PC-3 (cell line): ENCODE measurements around the gene C12orf50. TPM values are rescaled to one million over a fixed set of nuclear protein-coding genes. Genes with fewer than 3 reads are reported as not detected.

Source experiments
- ATAC-seq: fragments of 200-7000 bp; cut with Tn5 transposase; 2 replicates; pipeline ENCODE4 v1.9.1; 2020; ENCODE audit warnings: mild to moderate bottlenecking, moderate library complexity
- Bru-seq: library from RNA; stranded (reverse); fragments of 400-500 nt; gene quantifications from one replicate; lab custom pipeline; 2021; lab: Mats Ljungman, UMichigan
- BruChase-seq, 2 experiments: library from RNA; stranded (reverse); fragments of 400-500 nt; gene quantifications; one replicate each; lab custom pipeline; 2021; lab: Mats Ljungman, UMichigan
- BruUV-seq: library from RNA; stranded (reverse); fragments of 400-500 nt; replicated peaks from 2 replicates; lab custom pipeline; 2021; lab: Mats Ljungman, UMichigan
- CTCF ChIA-PET: fragments of 300-600 bp; sonication (Branson Sonifier 250); formaldehyde crosslinking; loops from one replicate; lab custom pipeline; 2022; ENCODE audit warnings: antibody characterized with exemption; lab: Charles Lee
- POLR2A ChIA-PET: fragments of 300-600 bp; sonication (Branson Sonifier 250); formaldehyde crosslinking; loops from one replicate; lab custom pipeline; 2022; ENCODE audit warnings: antibody characterized with exemption; ENCODE audit not compliant: unreplicated experiment; lab: Charles Lee
- DNase-seq: peaks from one replicate; pipeline ENCODE4 v3.0.0-alpha.2; 2015
- H2AFZ ChIP-seq: fragments of 300-600 bp; sonication (generic); 2 replicates; pipeline ENCODE4 v1.6.0; 2016; ENCODE audit warnings: antibody characterized with exemption, low read length
- H3F3A ChIP-seq: fragments of 300-600 bp; sonication (generic); one replicate; pipeline ENCODE4 v1.6.0; 2017; ENCODE audit warnings: antibody characterized with exemption, low read length, control low read depth, mild to moderate bottlenecking; ENCODE audit not compliant: unreplicated experiment
- H3K27ac ChIP-seq: fragments of 300-600 bp; sonication (generic); 2 replicates; pipeline ENCODE4 v1.5.1; 2016; ENCODE audit warnings: mild to moderate bottlenecking, low read length
- H3K27me3 ChIP-seq: fragments of 300-600 bp; sonication (generic); 2 replicates; pipeline ENCODE4 v1.6.1; 2016; ENCODE audit warnings: low read length, mixed read lengths
- H3K36me3 ChIP-seq: fragments of 300-600 bp; sonication (generic); 2 replicates; pipeline ENCODE4 v1.6.1; 2016; ENCODE audit warnings: low read depth, mixed run types, low read length, mixed read lengths
- H3K4me1 ChIP-seq: fragments of 300-600 bp; sonication (generic); 2 replicates; pipeline ENCODE4 v1.5.1; 2016; ENCODE audit warnings: low read length; ENCODE audit not compliant: insufficient read depth
- H3K4me2 ChIP-seq: fragments of 300-600 bp; sonication (generic); 2 replicates; pipeline ENCODE4 v1.6.0; 2016; ENCODE audit warnings: low read length
- H3K4me3 ChIP-seq: fragments of 300-600 bp; sonication (generic); 2 replicates; pipeline ENCODE4 v1.5.1; 2016; ENCODE audit warnings: mild to moderate bottlenecking, low read length, mixed read lengths
- H3K79me2 ChIP-seq: fragments of 300-600 bp; sonication (generic); 2 replicates; pipeline ENCODE4 v1.6.1; 2017; ENCODE audit warnings: low read length, mixed read lengths
- H3K9ac ChIP-seq: fragments of 300-600 bp; sonication (generic); 2 replicates; pipeline ENCODE4 v1.6.0; 2016; ENCODE audit warnings: mild to moderate bottlenecking, low read length
- H3K9me2 ChIP-seq: fragments of 300-600 bp; sonication (generic); replicated peaks from 2 replicates; pipeline ENCODE4 v1.6.1; 2016; ENCODE audit warnings: mixed run types, low read length, mixed read lengths
- H3K9me3 ChIP-seq: fragments of 300-600 bp; sonication (generic); 2 replicates; pipeline ENCODE4 v1.6.1; 2016; ENCODE audit warnings: low read length, mixed read lengths
- H4K20me1 ChIP-seq: fragments of 300-600 bp; sonication (generic); 2 replicates; pipeline ENCODE4 v1.6.1; 2016; ENCODE audit warnings: low read length, mixed read lengths
- CTCF ChIP-seq: fragments of 300-600 bp; sonication (generic); conservative IDR thresholded peaks from 2 replicates; pipeline ENCODE4 v1.5.1; 2017; ENCODE audit warnings: antibody characterized with exemption, low read depth, mild to moderate bottlenecking, low read length
- EZH2 ChIP-seq: fragments of 300-600 bp; sonication (generic); IDR thresholded peaks from one replicate; pipeline ENCODE4 v1.6.1; 2017; ENCODE audit warnings: antibody characterized with exemption, mild to moderate bottlenecking, low read length; ENCODE audit not compliant: unreplicated experiment
- EZH2phosphoT487 ChIP-seq: fragments of 300-600 bp; sonication (generic); IDR thresholded peaks from 2 replicates; pipeline ENCODE4 v1.6.1; 2018; ENCODE audit warnings: mild to moderate bottlenecking, antibody characterized with exemption, low read length, borderline replicate concordance
- intact Hi-C: fragments of 100-400 bp; cut with micrococcal nuclease; formaldehyde crosslinking; loops from 2 replicates; pipeline ENCODE4 v1.9.0; 2023
- long read RNA-seq: library from polyadenylated mRNA; unstranded; transcript quantifications from one replicate; pipeline ENCODE4 v2.0.0, GENCODE V29; 2021; ENCODE audit not compliant: unreplicated experiment
- total RNA-seq: library from RNA; depleted of rRNA; stranded (reverse); fragments of >200 nt; gene quantifications from 2 replicates; pipeline ENCODE4 v1.2.3, GENCODE V29; 2014; rRNA removed

Gene C12orf50
- total RNA-seq (not detected in 2 replicates), Bru-seq, nascent RNA (percentile 9 among the genes with signal in this experiment), BruChase-seq, experiment 1, labeled RNA remaining after a 6-hour chase (percentile 8 among the genes with signal in this experiment), BruChase-seq, experiment 2, labeled RNA remaining after a 2-hour chase (percentile 12 among the genes with signal in this experiment)
- long read RNA-seq: 0 reads

GRCh38 chr12:88029093-88029665, at the start of gene C12orf50:
Gene C12orf50, minus strand, starts transcription at chr12:88029401. Its CDS starts 2,439 bp downstream, at chr12:88026962.
- ATAC-seq: no peak
- H4K20me1 ChIP-seq: no peaks in the 10 kb centered on the region
- H2AFZ ChIP-seq: no peak within 1 kb of the TSS
- no peaks in the 10 kb centered on the region for H3K9me2 ChIP-seq
- H3K4me3 ChIP-seq: no peak within 1 kb of the TSS
- ChIA-PET POLR2A (no interaction called here), CTCF (no interaction called here)
- TF ChIP-seq CTCF (no peak), EZH2 (no peak), EZH2phosphoT487 (no peak)
- H3K36me3 ChIP-seq: no peaks in the 10 kb centered on the region
- no peaks in the 10 kb centered on the region for H3F3A ChIP-seq
- intact Hi-C loops: no loop called here
- H3K9ac ChIP-seq: no peak within 1 kb of the TSS
- H3K9me3 ChIP-seq: no peaks in the 10 kb centered on the region
- no peak within 1 kb of the TSS for H3K27ac ChIP-seq
- BruUV-seq: no TSS peak
- H3K27me3 ChIP-seq: no peaks in the 10 kb centered on the region
- H3K4me2 ChIP-seq: no peak within 1 kb of the TSS
- no peaks in the 10 kb centered on the region for H3K79me2 ChIP-seq
- no peak for DNase-seq
- H3K4me1 ChIP-seq: no peaks in the 10 kb centered on the region

GRCh38 chr12:88067301-88067700, 38.1 kb upstream of the C12orf50 start:
- TF ChIP-seq CTCF (no peak), EZH2 (no peak), EZH2phosphoT487 (no peak)
- no TSS peak for BruUV-seq
- intact Hi-C loops: no loop called here
- Histone ChIP-seq H3F3A (no peaks in the 10 kb centered on the region), H3K9ac (no peak overlapping the region), H3K27me3 (no peaks in the 10 kb centered on the region), H3K9me2 (no peaks in the 10 kb centered on the region), H3K79me2 (no peaks in the 10 kb centered on the region), H3K4me2 (no peak overlapping the region), H3K27ac (no peak overlapping the region), H3K36me3 (peaks cover 11% of the 10 kb centered on the region; the same call in 1 of the 2 replicates), H3K4me1 (peaks cover 7% of the 10 kb centered on the region), H2AFZ (no peak overlapping the region), H4K20me1 (no peaks in the 10 kb centered on the region), H3K4me3 (no peak overlapping the region), H3K9me3 (no peaks in the 10 kb centered on the region)
- ChIA-PET CTCF (no interaction called here), POLR2A (no interaction called here)
- no peak for DNase-seq
- no peak for ATAC-seq

- H3K79me2 ChIP-seq: no peaks in the 10 kb centered on the region
- no peaks in the 10 kb centered on the region for H3K9me2 ChIP-seq
- TF ChIP-seq EZH2 (no peak), EZH2phosphoT487 (no peak), CTCF (no peak)
- BruUV-seq: no TSS peak
- no peak overlapping the region for H2AFZ ChIP-seq
- no peak overlapping the region for H3K27ac ChIP-seq
- H3K4me1 ChIP-seq: peaks cover 7% of the 10 kb centered on the region
- no peaks in the 10 kb centered on the region for H3K27me3 ChIP-seq
- H3K9ac ChIP-seq: no peak overlapping the region
- H3K9me3 ChIP-seq: no peaks in the 10 kb centered on the region
- ATAC-seq (peak; percentile 45), DNase-seq (no peak)
- ChIA-PET POLR2A (no interaction called here), CTCF (no interaction called here)
- no peak overlapping the region for H3K4me2 ChIP-seq
- peaks cover 14% of the 10 kb centered on the region; the same call in 1 of the 2 replicates for H3K36me3 ChIP-seq
- H4K20me1 ChIP-seq: no peaks in the 10 kb centered on the region
- H3F3A ChIP-seq: no peaks in the 10 kb centered on the region
- no peak overlapping the region for H3K4me3 ChIP-seq
- intact Hi-C loops: no loop called here
These were observed 34.2 kb upstream of the C12orf50 start for GRCh38 chr12:88063375-88063774.
